NCI-H345 (cell line): ENCODE data around the gene UNC13C.

Source experiments
- DNase-seq: peaks from one replicate; lab custom pipeline; 2025; lab: John Stamatoyannopoulos, UW

The UNC13C gene

DNA sequence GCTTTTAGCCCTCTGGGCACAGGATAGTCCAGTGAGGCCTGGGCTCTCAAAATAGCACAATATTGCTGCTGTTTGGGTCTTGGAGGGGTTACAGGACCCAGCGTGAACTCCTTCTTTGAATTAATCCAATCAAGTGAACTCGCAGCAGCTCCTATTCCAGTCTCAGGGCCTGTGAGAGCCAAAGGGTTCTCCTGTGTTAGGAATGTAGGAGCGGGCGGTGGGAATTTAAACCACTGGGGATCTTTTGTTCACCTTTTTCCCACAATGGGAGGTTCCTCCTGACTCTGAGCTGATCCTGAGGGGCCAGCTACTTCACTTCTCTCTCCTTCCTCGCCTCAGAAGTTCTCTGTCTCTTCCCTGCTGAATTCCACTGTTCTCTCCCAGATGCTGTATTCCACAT lies 504.0 kb downstream of the UNC13C start:
- DNase-seq = no peak

DNA sequence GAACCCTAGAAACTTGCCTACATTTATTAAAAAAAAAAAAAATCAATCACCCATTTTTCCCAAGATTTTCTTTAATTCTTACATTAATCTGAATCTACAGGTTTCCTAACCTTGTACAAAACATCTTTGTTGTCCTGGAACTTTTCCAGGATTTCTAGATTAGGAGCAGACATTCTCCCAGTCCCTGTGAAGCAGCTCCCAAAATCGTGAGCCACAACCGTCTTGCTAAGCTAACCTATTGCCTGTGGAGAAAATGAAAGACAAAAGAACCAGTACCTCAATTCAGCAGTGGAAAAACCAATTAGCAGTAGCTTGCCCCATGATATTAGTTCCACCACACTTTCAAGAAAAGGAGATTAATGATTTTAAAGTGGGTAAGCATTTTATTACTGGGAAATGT lies 522.1 kb downstream of the UNC13C start:
- no peak for DNase-seq

DNA sequence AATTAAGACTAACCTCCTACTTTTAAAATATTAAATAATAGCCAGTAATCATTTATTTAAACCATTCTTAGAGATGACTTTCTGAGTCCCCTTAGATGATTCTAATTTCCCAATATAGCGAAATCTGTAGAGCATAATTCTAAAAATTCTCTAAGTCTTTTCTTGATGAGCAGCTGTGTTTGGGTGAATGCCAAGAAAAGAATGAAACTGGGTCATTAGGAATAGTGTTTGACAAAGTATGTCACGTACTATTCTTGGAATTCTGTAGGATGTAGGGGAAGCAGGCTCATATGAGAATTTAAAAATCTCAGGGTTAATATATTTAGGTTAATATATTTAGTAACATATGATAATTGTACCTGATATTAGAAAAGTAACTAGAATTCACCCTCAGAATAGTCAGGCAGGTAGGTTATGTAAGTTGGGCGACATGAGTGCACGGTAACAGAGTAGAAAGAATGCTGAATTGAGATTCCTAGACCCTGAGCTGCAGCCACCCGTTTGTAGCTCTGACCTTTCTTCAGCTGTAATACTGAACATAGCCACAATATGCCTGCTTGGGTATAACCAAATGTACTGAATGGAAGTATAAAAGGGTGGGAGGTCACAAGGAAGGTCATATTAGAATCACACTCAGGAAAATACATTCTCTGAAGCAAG lies 524.3 kb downstream of the UNC13C start:
- no peak for DNase-seq

DNA sequence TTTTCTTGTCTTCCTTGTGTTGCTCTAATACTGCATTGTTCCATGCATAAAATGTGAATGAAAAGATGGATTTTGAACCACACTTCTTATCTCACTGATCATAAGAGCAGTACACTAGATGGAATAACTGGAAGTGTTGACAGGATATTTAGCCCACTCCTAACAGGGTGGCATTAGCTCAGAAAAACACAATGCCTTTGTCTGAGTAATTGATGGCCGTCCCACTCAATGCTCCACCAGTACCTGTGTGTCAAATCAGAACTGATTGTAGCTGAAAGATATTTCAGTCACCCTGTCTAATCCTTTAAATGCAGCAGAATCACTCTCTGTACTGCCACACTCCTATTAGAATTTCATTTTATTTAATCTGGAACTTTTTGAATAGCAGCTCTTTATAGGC lies 526.5 kb downstream of the UNC13C start:
- DNase-seq = no peak

DNA sequence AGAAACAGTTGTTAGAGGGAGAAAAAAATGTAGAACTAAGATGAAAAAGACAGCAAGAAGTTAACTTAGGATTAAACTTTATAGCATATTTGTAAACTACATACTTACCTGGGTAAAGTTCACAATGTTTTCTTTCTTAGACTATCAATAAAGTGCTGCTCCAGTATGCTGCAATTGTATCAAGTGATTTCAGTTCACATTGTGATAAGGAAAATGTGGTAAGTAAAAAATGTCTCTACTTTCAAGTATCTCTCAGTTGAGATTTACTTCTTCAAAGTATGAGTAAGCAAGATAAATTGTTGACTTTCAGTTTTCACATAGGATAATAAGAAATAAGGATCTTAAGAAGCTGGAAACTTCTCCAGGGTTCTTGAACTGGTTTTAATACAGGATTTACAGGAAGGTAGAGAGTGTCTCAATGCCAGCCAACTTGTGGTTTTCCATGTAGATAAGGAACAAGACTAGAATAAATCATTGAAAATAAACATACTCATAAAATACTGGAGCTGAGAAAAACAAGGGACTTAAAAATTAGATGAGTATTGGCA lies 528.8 kb downstream of the UNC13C start:
- DNase-seq = no peak

DNA sequence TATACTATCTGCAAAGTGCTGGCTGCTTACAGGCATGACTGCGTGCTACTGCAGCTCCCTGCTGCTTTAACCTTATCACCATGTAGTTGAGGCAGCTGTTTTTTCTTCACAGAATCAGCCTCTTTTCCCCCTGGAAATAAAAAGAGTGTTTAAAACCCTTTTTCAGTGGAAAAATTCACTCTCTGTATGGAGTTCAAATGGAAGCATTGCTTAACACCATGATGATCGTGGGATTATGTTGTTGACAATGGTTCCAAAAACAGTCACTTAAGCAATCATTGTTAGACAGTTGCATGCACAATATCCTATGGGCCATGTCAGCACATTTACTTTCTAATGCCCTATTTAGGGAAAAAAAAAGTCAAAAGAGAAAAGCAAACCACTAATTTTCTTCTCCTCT lies 536.4 kb downstream of the UNC13C start:
- no peak for DNase-seq

DNA sequence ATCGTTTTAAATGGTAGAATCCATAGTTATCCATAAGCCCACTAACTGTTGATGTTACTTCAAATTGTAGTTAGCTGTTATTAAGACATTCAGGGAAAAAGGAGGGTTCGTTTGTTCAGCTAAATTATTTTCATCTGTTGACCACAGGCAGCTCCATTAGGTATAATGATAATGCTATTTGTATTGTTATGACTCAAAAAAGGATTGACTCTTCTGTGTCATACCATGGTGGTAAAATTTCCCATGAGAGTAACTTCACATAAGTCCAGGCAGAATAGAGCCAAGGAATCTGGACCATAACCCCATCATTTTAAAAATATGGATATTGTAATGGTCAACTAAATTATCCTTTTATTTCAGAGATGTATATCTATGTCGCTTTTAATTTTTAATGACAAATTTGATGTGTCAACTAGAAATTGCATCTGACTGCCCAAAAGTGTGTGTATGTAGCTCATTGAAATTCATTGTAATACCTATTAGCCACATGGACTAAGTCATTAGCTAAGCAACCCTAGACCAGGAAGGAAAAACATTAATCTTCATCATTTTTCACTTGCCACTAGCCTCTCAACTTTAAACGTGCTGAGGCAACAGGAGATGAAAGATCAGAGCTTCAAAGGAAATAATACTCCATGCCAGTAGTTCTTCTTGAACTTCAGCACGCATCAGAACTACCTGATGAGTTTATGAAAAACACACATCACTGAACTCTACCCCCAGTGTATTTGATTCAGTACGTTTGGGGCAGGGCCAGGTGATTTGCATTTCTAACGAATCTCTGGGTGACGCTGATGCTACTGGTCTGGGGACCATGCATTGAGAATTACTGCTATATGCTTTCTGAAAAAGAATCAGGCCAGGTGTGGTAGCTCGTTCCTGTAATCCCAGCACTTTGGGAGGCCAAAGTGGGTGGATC lies 537.7 kb downstream of the UNC13C start:
- no peak for DNase-seq

DNA sequence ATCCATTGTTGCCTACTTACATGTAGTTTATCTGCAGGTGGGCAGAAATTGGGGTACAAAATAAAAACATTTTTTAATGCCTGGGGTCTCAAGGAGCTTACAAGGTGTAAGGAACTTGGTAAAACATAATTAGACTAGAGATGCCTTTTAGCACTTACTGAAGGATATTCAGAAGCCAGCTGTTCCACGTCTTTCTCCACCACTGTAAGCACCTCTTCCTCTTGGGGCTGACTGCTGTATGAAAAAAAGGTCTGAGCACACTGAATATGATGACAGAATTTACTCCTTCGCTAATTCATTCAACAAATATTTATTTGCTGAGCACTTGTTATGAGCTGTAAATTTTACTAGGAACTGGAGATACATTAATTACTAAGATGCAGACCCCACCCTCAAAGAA lies 539.1 kb downstream of the UNC13C start:
- no peak for DNase-seq

DNA sequence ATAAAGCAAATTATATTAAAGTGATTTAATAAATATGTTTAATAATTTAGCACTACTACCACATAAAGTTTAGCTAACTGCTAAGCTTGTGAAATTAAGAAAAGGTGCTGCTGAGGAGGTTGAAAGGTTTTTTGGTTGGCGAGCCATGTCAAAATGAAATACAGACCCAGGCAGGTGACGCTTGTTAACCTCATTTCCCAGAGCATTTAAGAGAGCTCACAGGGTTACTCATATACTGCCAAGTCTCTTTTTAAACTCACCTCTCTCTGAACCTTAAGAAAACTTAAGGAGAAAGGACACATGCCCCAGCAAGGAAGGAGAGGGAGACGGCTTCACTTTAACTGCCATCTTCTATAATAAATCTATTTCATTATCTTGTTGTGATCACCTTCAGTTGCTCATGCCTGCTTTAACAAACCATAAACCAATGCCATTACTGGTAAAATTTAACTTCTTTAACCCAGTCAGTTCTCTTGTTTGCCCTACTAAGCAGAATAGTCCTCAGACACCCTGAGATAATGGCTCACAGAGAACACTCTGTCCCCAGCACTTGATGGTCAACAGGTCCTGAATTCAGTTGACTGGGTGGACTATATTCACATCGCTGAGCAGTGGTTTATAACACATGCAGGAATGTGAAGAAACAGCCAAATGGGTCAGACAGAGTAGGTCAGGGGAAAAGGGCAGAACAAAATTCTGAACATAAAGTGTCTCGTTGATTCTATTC lies 540.1 kb downstream of the UNC13C start:
- no peak for DNase-seq

DNA sequence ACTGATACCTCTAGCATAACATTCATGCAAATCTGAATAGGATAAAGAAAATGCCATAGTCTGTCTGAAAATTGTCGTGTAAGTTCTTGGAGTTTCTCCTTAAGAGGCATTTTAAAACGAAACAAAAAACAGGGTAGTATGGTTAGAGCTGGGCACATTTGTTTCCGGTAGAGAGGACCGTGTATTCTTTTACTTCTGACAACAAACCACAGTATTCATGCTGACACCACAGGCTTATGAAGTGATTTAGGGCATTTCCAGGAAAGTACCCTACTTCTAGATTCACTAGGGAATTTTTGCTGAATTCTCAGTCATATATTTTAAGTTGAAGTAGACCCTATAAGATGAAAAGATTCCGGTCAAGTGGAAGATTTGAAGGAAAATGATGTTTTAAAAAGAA lies 541.3 kb downstream of the UNC13C start:
- no peak for DNase-seq

DNA sequence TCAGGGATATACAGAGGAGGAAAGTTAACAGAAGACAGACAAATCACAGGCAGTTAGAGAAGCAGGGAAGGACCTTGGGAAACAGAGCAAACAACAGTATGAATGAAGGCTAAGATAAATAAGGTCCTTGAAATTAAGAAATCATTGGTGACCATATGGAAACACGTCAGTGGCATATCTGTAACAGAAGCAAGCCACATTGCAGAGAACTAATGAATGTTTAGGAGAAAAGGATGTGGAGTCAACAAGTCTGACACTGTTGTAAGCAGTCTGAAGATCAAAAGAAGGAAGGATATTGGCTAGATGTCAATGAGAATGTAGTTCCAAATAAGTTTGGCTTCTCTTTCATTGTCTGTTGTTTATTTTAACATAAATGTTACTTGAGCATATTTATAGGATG lies 542.4 kb downstream of the UNC13C start:
- DNase-seq = no peak

DNA sequence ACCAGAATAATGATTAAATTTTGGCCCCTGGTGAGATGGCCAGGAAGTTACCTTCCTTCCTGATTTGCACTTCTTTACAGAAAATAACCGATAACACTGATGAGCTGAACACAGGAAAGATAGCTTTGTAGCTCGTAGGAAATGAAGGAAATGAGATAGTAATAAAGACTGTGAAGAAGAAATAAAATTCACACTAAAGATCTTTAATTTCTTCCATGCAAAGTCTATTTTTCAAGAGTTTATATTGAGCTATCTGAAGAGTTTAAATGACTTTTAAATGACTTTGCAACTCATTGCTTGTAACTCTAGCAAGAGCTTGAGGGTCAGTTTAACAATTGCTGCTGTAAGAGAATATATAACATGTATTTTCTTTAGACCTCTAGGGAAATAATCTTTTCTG lies 543.0 kb downstream of the UNC13C start:
- DNase-seq = no peak

DNA sequence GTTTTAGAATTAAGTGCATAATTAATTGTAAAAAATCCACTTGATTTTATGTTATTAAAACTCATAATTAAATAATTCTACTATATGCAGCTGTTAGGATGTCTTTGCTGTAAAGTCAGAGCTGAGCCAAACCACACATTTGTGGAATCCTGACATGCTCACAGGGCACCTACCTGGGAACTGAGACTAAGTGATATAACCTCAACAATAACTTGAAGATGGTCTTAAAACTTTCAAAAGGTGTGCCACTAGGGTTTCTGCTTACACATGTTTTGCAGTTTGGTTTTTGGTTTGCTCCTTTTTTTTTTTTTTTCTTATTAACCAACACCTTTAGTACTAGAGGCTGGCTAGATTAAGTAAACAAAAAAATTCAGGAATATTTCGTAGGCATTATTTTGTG lies 549.8 kb downstream of the UNC13C start:
- DNase-seq = no peak

DNA sequence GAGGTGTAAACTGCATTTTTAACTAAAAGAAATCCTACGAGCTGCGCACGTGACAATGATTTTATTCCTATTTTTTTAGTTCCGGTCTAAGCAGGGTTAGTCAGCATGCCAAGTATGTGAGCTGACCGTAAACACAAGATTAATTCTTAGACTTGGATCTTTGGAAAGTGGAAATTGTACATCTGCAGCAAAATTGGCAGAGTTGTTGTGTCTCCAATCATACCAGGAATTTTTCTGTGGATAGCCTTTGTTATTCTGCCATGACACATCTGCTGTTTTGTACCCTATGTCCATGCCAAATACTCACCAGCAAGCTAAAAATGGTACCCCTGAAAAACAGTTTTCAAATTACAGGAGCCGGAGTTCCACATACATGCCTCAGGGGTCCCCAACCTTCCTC lies 562.5 kb downstream of the UNC13C start:
- no peak for DNase-seq

DNA sequence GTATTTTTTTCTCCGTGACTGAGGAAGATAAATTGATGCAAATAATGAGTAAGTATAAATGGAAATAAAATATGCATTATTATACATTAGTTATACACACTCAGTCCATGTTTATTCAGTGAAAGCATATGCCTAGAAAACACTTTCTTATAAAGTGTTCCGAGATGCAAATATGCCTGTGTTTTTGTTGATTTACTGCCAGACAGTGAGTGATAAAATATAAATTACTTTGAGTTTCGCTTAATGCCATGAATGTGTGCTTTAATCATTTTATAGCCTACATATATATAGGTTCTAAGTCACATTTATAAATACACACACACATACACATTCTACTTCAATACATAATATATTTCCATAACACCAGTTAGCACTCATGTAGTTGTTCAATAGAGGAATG lies 569.2 kb downstream of the UNC13C start:
- DNase-seq = no peak

DNA sequence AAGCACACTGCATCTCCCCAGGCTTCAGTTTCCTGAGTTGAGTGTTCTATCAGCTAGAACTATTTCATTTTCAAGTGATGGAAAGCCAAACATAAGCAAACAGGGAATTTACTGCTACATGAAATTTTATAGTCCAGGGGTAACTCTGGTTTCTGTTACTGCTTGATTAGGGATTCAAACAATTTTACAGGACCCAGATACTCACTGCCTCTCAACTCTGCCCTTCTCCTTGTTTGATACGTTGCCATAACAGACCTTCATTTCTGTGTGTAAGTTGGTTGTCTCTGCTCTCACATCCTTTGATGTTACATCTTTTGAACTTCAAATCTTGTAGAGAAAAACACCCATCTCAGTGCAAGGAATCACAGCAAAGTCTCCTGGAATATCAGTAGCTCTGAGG lies 572.7 kb downstream of the UNC13C start:
- DNase-seq = no peak

DNA sequence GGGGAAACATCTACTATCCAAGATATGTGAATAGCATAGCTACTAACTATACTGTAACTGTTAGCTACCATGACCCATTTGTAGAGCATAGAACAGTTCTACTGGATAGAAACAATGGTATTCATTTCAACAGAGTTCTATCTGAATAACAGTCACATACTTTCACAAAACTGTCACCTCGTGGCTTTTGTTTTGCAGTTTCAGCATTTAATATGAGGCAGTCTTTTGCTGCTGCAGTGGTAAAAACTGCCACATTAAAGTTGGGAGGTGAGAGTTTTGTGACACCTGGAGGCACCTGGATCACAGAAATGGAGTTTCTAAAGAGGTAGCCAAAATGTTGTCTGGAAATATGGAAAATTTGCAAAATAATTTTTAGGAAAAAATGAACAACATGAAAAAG lies 578.0 kb downstream of the UNC13C start:
- DNase-seq = no peak

DNA sequence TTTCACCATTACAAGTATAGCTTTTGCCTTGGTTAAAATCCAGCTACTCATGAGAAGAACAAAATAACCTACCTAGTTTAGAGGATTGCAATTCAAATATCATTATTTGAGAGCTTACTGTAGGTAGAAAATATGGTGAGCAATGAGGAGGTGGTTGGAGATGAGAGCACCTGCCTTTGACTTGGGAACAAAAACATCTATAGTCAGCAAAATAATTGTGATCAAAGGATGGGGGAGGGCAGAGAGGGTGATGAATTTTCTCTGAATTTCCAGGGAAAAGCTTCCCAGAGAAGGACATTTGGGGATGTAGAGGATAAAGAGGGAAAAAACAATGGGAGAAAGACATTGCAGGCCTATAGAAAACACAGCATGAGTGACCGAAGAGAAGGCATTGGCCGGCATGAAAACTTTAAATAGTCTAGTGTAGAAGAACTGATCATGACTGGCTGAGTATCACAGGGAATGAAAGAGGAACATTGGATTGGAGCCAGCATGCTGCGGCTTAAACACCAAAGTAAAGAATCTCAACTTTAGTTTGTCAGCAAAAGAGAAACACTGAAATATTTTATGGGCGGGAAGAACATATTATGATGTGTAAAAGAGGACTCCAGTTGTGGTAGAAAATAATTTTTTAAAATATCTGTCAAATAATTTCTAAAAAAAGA lies 581.3 kb downstream of the UNC13C start:
- DNase-seq = no peak

DNA sequence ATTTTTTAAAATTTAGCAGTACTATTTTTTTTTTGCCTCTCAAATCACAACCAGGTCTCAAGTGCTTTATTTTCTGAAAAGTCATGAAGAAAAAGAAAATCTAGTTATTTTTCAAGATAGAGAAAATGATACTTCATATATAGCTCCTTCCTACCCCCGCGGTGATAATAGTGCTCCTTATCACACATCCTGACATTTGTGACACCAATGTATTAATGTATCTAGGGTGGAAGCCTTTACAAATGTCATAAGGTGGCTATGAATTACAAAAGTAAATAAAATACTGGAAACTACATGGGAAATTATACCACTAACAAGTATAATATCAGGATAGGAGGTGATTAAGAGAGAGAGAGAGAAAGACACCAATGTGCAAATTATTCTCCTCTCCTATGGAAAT lies 582.2 kb downstream of the UNC13C start:
- no peak for DNase-seq

DNA sequence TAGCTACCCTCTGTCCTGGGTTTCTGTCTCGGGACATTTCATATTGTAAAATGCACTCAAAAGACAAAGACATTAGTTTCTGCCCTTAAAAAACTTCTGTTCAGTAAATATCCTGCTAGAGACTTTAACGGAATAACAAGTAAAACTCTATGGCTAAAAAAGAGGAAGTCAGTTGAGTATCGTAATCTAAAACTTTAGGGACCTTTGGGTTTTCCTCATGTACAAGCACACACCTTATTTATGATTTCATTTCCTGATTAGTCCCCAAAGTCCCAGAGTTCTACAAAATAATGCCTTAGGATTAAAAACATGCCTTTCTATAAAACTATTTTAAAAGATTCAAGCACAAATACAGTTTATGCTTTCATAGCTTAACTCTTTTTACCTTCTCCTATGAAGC lies 585.9 kb downstream of the UNC13C start:
- DNase-seq = no peak

DNA sequence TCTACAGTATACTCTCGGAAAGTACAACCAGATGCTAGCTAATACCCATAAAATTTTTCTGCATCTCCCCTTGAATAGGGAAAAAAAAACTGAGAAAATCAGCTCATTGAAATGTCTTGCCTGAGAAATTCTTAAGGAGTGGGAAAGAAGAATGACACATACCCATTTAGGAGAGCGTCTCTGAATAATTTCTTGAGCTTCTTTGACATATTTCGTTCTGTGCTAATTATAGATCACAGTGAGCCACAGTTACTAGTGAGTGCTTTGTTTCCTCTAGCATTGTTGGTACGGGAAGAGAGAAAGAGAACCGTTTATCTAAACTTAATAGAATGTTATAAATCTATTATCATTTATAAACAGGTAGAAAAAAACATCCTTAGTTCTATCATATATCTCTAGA lies 588.4 kb downstream of the UNC13C start:
- DNase-seq = no peak

DNA sequence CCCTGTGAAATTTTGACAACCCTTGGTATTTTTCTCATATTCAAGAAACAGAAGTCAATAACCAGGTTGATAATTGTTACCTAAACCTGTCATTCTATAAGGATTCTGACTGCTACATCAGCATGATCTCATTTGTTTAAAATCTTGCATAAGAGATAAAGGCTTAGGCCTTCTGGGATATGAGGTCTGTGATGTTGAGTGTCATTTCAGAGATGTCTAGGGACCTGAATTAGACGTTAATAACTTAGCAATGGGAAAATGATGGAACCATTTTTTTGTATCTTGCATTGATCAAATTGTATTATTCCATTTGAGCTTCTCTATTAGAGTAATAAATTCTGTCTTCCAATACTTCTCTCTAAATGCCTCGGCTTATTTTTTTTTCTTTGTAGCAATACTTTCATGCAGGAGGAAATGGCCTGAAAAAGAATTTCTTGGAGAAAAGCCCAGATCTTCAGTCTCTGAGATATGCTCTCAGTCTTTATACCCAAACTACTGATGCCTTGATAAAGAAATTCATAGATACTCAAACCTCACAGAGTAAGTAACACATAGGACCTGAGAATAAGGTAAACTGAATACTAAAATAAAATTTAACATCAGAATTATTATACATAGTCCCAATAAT lies 589.3 kb downstream of the UNC13C start:
- no peak for DNase-seq
